Stomach (tissue), 9 donors: Measurements from ENCODE around the gene RUFY3. TPM values are rescaled to one million over a fixed set of nuclear protein-coding genes. Genes with fewer than 3 reads are reported as not detected.

Experiments used
- DNase-seq, 2 donors: peaks; one replicate each; pipeline versions ENCODE4 v3.0.0 to v3.0.0-alpha.2; 2013 to 2019
- H3K27ac ChIP-seq, 5 donors: fragments of 200-600 bp in 4 of 5; sonication (generic) in 4 of 5; one replicate each; pipeline ENCODE4 v1.5.1; 2013 to 2019; ENCODE audit warnings: mild to moderate bottlenecking in 1 of 5, moderate library complexity in 1 of 5
- H3K27me3 ChIP-seq, 3 donors: fragments of 200-600 bp; sonication (generic); one replicate each; pipeline ENCODE4 v1.5.1; 2017 to 2019; ENCODE audit warnings: mixed run types in 1 of 3
- H3K36me3 ChIP-seq, 4 donors: fragments of 200-600 bp; sonication (generic); 1 replicate in 3 of 4; 2 replicates in 1 of 4; pipeline ENCODE4 v1.5.1; 2016 to 2019
- H3K4me1 ChIP-seq, 4 donors: fragments of 200-600 bp; sonication (generic); one replicate each; pipeline ENCODE4 v1.5.1; 2016 to 2019
- H3K4me3 ChIP-seq, 4 donors: fragments of 200-600 bp; sonication (generic) in 3 of 4; one replicate each; pipeline ENCODE4 v1.5.1; 2016 to 2019; ENCODE audit warnings: mild to moderate bottlenecking in 1 of 4
- H3K9me3 ChIP-seq, 4 donors: fragments of 200-600 bp; sonication (generic); one replicate each; pipeline ENCODE4 v1.5.1; 2016 to 2019
- EP300 ChIP-seq: sonication (generic); formaldehyde crosslinking; IDR thresholded peaks from one replicate; pipeline ENCODE4 v1.6.1; 2017; ENCODE audit warnings: antibody characterized with exemption
- POLR2A ChIP-seq, 4 donors: fragments of 450-650 bp; IDR thresholded peaks; one replicate each; pipeline ENCODE4 v1.6.1; 2016; ENCODE audit warnings: antibody characterized with exemption in 4 of 4, control low read depth in 2 of 4, mild to moderate bottlenecking in 1 of 4, moderate library complexity in 1 of 4
- POLR2AphosphoS5 ChIP-seq, 3 donors: sonication (generic); formaldehyde crosslinking; IDR thresholded peaks; one replicate each; pipeline ENCODE4 v1.6.1; 2016; ENCODE audit warnings: antibody characterized with exemption in 3 of 3
- WGBS, 5 donors: extraction: QIAGEN DNeasy Blood & Tissue Kit in 3 of 5; methylation state at CpG; one replicate each; pipeline versions ENCODE4 v1.1.5 to v1.1.7; 2013 to 2018; 5-methylcytosine and 5-hydroxymethylcytosine counted together
- intact Hi-C: fragments of 100-400 bp; cut with DNase I; formaldehyde crosslinking; loops from one replicate; pipeline ENCODE4 v1.15.1; 2023; ENCODE audit warnings: low total_unique reads
- polyA plus RNA-seq, 3 donors: library from polyadenylated mRNA; stranded (reverse); fragments of 200-250 nt; gene quantifications; one replicate each; pipeline ENCODE4 v1.2.3, GENCODE V29; 2013
- small RNA-seq, 4 donors: library from RNA; depleted of rRNA; stranded (forward); fragments of <200 nt; gene quantifications; one replicate each; pipeline ENCODE3, GENCODE V24; 2016
- total RNA-seq, 5 donors: library from RNA; depleted of rRNA; stranded (reverse); fragments of >200 nt; gene quantifications; one replicate each; pipeline versions ENCODE4 v1.1.0 to v1.2.3, GENCODE V29; 2014 to 2016
- TF ChIP-seq, protein P1 (sequence below), 7 experiments: fragments of 450-650 bp in 4 of 7; fragments of 200-600 bp in 3 of 7; sonication (generic) in 3 of 7; IDR thresholded peaks; one replicate each; pipeline ENCODE4 v1.5.1; 2016 to 2019; ENCODE audit warnings: antibody characterized with exemption in 7 of 7, control low read depth in 2 of 7, mild to moderate bottlenecking in 1 of 7
- donor health status: healthy with polysubstance abuse.
- donor health status: Bipolar disorder and iron deficiency.
- donor health status: healthy.

Gene RUFY3
- total and polyA plus RNA-seq, 8 donors, result 13.2 to 120 (median 51.3) TPM

DNA sequence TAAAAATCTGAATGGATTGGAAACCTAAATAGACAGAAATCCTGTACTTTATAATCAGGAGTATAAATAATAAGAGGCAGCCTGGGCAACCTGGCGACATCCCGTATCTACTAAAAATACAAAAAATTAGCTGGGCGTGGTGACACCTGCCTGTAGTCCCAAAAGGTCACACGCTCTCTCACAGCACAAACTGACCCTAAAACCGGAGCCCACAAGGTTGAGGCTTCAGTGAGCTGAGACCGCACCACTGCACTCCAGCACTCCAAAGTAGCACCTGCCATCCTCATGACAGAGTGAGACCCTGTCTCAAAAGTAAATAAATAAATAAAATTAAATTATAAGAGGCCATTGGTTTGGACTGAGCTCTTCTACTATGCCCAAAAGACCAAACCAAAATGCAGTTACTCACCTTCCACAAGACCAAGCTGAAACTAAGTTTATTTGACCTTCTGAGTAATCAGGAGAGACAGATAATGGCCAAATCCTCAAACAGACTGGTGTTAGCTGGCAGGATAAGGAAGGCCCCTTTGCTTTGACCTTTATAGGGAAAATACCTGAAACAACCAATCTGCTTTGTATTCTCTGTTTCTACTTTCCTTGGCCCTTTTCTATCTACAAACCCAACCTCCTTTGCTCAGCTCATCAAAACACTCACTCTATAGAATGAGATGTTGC, 121.1 kb downstream of the RUFY3 start:
- Histone ChIP-seq H3K36me3 (no peaks in the 10 kb centered on the region), H3K27me3 (no peaks in the 10 kb centered on the region), H3K4me3 (no peak overlapping the region), H3K27ac (peak overlapping the region in 2 of 5 donors; percentile 4 to 50), H3K9me3 (no peaks in the 10 kb centered on the region), H3K4me1 (peaks cover 0 to 18% (median 5%) of the 10 kb centered on the region in 4 donors)
- WGBS, 5 donors, result 71 to 76% (median 72%) methylated on average over 6 of the region's 6 CpGs
- DNase-seq, result peak in 1 of 2 donors; percentile 26
- intact Hi-C loops, result loop anchor here (10.0 kb wide), 1 partner anchor 152 kb away; the partner anchor contains the start of gene DCK
- no peak for TF ChIP-seq POLR2AphosphoS5 (IDR thresholded peaks at IDR 0.05)
- TF ChIP-seq POLR2A (IDR thresholded peaks at IDR 0.05), result no peak
- TF ChIP-seq EP300, result no peak
- TF ChIP-seq, protein P1, sequence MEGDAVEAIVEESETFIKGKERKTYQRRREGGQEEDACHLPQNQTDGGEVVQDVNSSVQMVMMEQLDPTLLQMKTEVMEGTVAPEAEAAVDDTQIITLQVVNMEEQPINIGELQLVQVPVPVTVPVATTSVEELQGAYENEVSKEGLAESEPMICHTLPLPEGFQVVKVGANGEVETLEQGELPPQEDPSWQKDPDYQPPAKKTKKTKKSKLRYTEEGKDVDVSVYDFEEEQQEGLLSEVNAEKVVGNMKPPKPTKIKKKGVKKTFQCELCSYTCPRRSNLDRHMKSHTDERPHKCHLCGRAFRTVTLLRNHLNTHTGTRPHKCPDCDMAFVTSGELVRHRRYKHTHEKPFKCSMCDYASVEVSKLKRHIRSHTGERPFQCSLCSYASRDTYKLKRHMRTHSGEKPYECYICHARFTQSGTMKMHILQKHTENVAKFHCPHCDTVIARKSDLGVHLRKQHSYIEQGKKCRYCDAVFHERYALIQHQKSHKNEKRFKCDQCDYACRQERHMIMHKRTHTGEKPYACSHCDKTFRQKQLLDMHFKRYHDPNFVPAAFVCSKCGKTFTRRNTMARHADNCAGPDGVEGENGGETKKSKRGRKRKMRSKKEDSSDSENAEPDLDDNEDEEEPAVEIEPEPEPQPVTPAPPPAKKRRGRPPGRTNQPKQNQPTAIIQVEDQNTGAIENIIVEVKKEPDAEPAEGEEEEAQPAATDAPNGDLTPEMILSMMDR (IDR thresholded peaks at IDR 0.05), result no peak

- DNase-seq, result no peak
- Histone ChIP-seq H3K9me3 (no peaks in the 10 kb centered on the region), H3K27ac (no peak overlapping the region), H3K27me3 (no peaks in the 10 kb centered on the region), H3K4me3 (no peak overlapping the region), H3K4me1 (peaks cover 0 to 12% (median 2%) of the 10 kb centered on the region in 4 donors), H3K36me3 (no peaks in the 10 kb centered on the region)
- TF ChIP-seq EP300 (no peak), POLR2AphosphoS5 (IDR thresholded peaks at IDR 0.05) (no peak), POLR2A (IDR thresholded peaks at IDR 0.05) (no peak)
- TF ChIP-seq, protein P1 (IDR thresholded peaks at IDR 0.05), result no peak
- intact Hi-C loops, result loop anchor here (10.0 kb wide), 1 partner anchor 151 kb away; the partner anchor contains the start of gene DCK
- 81 to 94% (median 90%) methylated on average over 9 of the region's 9 CpGs for WGBS, 5 donors
These were observed 122.4 kb downstream of the RUFY3 start for GRCh38 chr4:70844180-70844579.

GRCh38 chr4:70849291-70849690, 127.5 kb downstream of the RUFY3 start:
- 71 to 87% (median 83%) methylated on average over 5 of the region's 5 CpGs for WGBS, 5 donors
- TF ChIP-seq POLR2AphosphoS5 (IDR thresholded peaks at IDR 0.05) (no peak), POLR2A (IDR thresholded peaks at IDR 0.05) (no peak), EP300 (no peak)
- TF ChIP-seq, protein P1 (IDR thresholded peaks at IDR 0.05), result no peak
- Histone ChIP-seq H3K4me1 (no peaks in the 10 kb centered on the region), H3K9me3 (no peaks in the 10 kb centered on the region), H3K27me3 (no peaks in the 10 kb centered on the region), H3K36me3 (no peaks in the 10 kb centered on the region), H3K27ac (no peak overlapping the region), H3K4me3 (no peak overlapping the region)
- DNase-seq, result no peak
- intact Hi-C loops, result loop anchor here (10.0 kb wide), 1 partner anchor 146 kb away; the partner anchor contains the start of gene DCK

DNA sequence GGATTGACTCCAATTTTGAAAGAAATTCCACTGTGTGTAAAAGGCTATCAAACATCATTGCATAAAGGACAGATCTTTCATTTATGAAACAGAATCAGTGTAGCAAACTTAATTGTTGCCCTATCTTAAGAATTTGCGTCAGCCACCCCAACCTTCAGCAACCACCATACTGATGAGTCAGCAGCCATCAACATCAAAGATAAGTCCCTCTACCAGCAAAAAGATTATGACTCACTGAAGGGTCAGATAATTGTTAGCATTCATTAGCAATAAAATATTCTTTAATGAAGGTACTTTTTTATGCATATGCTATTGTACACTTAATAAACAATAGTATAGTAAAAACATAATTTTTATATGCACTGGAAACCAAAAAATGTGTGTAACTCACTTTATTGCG, 133.7 kb downstream of the RUFY3 start:
- Histone ChIP-seq H3K4me1 (no peaks in the 10 kb centered on the region), H3K4me3 (no peak overlapping the region), H3K27me3 (no peaks in the 10 kb centered on the region), H3K27ac (no peak overlapping the region), H3K36me3 (no peaks in the 10 kb centered on the region), H3K9me3 (no peaks in the 10 kb centered on the region)
- no peak for DNase-seq
- WGBS, 5 donors, result 93 to 97% (median 95%) methylated on average over 2 of the region's 2 CpGs
- intact Hi-C loops, result no loop called here
- TF ChIP-seq EP300 (no peak), POLR2AphosphoS5 (IDR thresholded peaks at IDR 0.05) (no peak), POLR2A (IDR thresholded peaks at IDR 0.05) (no peak)
- TF ChIP-seq, protein P1 (IDR thresholded peaks at IDR 0.05), result no peak

Small RNAs within 50 kb of the gene (small RNA-seq; reads per million reads assigned to genes)
- gene RF00026 (0 reads per million in 4 donors), gene RNU6-520P (0 reads per million in 4 donors), gene RNU6-784P (0 reads per million in 4 donors), gene RNU6-891P (0 reads per million in 4 donors)

Other genes starting within 250 kb of the RUFY3 start
- not detected for gene MUC7, start 249.8 kb upstream of the RUFY3 start, total RNA-seq
- not detected for gene MUC7, start 249.8 kb upstream of the RUFY3 start, polyA plus RNA-seq
- gene AMTN, start 203.4 kb upstream of the RUFY3 start, total RNA-seq, result not detected
- gene AMTN, start 203.4 kb upstream of the RUFY3 start, polyA plus RNA-seq, result under 1 TPM in 1 of 3 donors, not detected in 2; 0.23 TPM
- not detected for gene AMBN, start 129.7 kb upstream of the RUFY3 start, total RNA-seq
- gene AMBN, start 129.7 kb upstream of the RUFY3 start, polyA plus RNA-seq, result not detected
- gene ENAM, start 93.2 kb upstream of the RUFY3 start, total RNA-seq, result 1 to 10 TPM in 1 of 5 donors, under 1 TPM in 2, not detected in 2; 0.14 to 1.7 (median 0.45) TPM
- under 1 TPM; 0.20 to 0.92 (median 0.44) TPM for gene ENAM, start 93.2 kb upstream of the RUFY3 start, polyA plus RNA-seq
- gene JCHAIN, start 55.5 kb upstream of the RUFY3 start, total RNA-seq, result 100 to 1,000 TPM in 1 of 5 donors, 10 to 100 TPM in 3, 1 to 10 TPM in 1; 5.5 to 284 (median 25.0) TPM
- 100 to 1,000 TPM in 2 of 3 donors, 10 to 100 TPM in 1; 49.4 to 167 (median 136) TPM for gene JCHAIN, start 55.5 kb upstream of the RUFY3 start, polyA plus RNA-seq
- gene UTP3, start 33.4 kb upstream of the RUFY3 start, total RNA-seq, result 10 to 100 TPM; 11.3 to 22.2 (median 17.5) TPM
- 10 to 100 TPM; 16.3 to 20.7 (median 19.5) TPM for gene UTP3, start 33.4 kb upstream of the RUFY3 start, polyA plus RNA-seq
- gene GRSF1, start 117.9 kb downstream of the RUFY3 start, total RNA-seq, result 10 to 100 TPM; 24.0 to 86.5 (median 60.0) TPM
- 10 to 100 TPM; 40.4 to 61.6 (median 52.9) TPM for gene GRSF1, start 117.9 kb downstream of the RUFY3 start, polyA plus RNA-seq
- gene MOB1B, start 180.4 kb downstream of the RUFY3 start, total RNA-seq, result 10 to 100 TPM in 3 of 5 donors, 1 to 10 TPM in 1, under 1 TPM in 1; 0.87 to 48.8 (median 16.7) TPM
- 1 to 10 TPM; 3.7 to 4.7 (median 4.3) TPM for gene MOB1B, start 180.4 kb downstream of the RUFY3 start, polyA plus RNA-seq